GM11168 (cell line): ENCODE data around the gene C17orf114.

Source experiments
- in situ Hi-C: fragments of 300-500 bp; cut with MboI; formaldehyde crosslinking; loops from one replicate; pipeline ENCODE4 v1.12.0; 2022; ENCODE audit warnings: low sequenced_read_pairs; ENCODE audit not compliant: unreplicated experiment

C17orf114 gene

DNA sequence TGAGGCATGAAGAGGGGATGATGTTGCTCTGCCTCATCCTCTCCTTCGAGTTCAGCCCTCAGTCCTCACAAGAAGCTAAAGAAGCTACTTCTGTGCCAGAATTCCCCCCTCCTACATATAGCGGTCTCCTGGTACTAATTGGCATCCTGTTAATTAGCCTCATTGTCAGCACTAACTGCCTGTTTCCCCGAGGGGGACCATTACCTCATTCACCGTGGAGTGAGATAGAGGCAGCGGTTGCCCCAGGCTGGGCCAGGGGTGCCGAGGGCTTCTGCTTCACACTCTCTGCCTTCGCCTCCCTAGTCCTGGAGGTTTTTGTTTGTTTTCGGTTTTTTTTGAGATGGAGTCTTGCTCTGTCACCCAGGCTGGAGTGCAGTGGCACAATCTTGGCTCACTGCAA is 25.3 kb upstream of the C17orf114 start:
- in situ Hi-C loops = no loop called here

DNA sequence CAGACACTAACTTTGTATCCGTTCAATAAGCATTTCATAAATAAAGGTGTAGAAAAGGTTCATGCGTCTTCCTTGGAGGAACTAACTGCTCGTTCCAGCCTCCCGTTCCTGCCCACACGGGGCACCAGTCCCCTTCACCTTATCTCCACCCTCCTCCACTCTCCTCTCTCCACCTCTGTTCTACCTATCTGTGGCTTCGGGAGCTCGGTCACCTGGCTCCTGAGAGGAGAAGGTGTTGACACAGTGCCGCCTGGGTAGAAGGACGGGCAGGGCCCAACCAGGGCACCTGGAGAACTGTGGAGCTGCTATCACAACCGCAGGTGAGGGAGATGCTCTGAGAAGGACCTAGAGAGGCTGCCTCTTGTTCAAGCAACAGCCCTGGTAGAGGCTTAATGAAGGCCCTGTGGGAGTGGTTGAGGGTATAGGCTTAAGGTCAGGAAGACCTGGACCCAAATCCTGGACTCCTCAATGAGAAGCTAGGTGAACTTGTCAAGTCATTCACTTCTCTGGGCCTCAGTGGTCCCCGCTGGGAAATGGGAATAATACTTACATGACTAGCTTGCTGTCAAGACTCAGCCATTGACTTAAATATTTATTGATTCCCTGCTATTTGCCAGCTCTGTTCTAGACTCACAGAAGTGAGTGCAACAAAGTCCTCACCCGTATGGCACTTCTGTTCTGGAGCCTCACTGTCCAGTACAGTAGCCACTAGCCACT is 21.4 kb upstream of the C17orf114 start:
- in situ Hi-C loops = no loop called here

DNA sequence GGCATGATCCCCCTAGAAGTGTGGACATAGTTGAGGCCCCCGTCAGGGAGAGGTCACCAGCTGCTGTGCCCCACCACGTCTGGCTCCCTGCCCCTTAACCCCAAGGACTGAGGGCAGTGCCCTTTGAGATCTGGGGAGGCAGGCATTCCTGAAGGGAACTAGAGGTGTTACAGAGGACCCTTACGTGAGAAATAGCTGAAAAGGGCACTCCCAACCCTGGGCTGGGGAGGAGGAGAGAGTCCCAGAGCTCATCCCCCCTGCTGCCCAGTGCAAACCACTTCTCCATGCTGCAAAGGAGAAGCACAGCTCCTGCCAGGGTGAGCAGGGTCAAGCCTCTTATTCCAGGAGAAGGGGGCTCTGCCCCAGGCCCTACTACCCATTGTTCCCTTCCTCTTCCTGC is 20.7 kb upstream of the C17orf114 start:
- in situ Hi-C loops = no loop called here

DNA sequence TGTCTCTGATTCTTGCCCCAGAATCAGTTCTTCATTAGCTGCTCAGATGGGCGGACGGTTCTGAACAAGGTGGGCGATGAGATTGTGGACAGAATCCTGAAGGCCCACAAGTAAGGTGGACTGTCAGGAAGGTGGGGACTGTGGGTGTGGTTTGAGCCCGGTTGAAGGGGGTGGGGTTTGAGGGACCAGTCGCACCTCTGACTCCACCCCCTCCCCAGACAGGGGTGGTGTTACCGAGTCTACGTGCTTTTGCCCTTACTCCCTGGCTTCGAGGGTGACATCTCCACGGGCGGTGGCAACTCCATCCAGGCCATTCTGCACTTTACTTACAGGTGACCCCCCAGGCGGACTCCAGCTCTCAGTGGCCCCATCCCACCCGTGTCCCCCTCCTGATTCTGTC is 16.1 kb upstream of the C17orf114 start:
- in situ Hi-C loops = no loop called here

DNA sequence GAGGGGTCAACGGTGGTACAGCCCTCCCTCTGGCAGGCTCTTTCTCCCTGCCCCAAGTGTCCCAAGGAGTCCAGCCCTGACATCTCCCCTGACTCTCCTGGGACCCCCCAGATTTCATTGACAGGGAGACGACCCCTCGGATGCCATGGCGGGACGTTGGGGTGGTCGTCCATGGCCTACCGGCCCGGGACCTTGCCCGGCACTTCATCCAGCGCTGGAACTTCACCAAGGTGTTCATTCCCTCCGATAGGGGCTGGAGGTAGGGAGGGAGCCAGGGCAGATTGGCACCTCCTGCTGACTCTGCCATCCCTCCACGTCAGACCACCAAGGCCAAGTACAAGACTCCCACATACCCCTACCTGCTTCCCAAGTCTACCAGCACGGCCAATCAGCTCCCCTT is 14.7 kb upstream of the C17orf114 start:
- in situ Hi-C loops = no loop called here

DNA sequence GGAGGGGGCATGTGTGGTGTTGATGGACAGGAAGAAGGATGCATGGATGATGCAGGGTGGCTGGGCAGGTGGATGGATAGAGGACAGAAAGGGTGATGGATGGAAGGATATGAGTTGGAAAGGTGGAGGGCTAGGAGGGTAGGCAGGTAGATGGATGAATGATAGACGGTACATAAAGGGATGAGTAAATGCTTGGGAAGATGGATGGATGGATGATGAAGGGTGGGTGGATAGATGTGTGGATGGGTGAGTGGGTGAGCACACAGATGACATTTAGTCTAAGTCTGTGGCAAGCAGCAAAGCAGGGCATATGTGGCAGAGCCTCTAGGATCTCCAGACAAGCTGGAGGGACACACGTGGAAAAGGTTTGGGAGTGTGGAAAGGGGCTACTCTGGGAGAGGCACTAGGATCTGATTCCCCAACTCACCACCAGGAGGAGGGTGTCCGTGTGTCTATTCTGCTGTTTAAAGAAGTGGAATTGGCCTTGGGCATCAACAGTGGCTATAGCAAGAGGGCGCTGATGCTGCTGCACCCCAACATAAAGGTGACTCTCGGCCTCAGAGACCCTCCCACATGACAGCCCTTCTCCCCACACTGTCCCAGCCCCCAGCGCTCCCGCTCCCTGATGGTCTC is 13.0 kb upstream of the C17orf114 start:
- in situ Hi-C loops = no loop called here

DNA sequence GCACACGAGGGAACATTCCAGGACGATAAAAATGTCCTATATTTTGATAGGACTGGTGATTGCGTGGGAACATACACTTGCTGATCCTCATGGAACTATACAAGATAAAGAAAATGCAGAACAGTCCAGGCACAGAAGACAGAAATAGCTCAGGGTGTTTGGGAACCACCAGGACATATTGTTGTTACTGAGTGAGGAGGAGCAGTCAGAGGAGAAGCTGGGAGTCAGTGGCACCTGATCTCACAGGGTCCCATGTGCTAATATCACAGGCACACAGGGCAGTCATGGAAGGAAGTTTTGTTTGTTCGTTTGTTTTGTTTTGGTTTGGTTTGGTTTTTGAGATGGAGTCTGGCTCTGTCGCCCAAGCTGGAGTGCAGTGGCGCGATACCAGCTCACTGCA is 10.6 kb upstream of the C17orf114 start:
- in situ Hi-C loops = no loop called here

DNA sequence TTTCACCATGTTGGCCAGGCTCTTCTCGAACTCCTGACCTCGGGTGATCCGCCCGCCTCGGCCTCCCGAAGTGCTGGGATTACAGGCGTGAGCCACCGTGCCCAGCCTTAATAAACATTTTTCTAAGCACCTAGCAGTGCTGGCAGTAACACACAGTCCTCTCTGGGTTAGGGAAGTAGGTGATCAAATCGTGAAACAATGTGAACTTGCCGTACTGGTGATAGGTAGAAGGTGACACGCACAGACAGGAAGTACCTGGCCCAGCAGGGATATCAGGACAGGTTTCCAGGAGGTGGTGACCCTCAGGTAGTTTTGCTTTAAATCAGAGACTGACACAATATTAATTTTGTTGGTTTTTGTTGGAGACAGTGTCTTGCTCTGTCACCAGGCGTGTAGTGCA is 9.3 kb upstream of the C17orf114 start:
- in situ Hi-C loops = no loop called here

DNA sequence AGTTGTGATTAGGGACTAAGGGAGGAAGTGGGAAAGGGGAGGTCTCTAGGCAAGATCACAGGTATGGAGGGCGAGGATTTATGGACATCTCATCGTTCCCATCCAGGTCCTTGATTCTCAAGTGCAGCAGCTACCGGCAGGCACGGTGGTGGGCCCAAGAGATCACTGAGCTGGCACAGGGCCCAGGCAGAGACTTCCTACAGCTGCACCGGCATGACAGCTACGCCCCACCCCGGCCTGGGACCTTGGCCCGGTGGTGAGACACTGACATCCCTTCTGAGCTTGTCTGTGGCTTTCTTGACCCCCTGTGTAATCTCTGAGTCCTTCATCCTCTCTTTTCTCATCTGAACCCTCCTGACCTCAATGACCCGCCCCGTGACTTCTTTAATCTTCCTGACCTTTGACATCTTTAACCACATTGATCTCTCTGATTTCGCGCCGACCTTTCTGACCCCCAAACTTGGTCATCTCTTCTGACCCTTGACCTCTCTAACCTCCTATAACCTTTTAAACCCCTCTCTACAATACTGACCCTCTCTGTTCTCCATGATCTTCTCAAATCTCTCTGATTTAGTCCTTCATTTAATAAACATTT is 8.7 kb upstream of the C17orf114 start:
- in situ Hi-C loops = no loop called here

DNA sequence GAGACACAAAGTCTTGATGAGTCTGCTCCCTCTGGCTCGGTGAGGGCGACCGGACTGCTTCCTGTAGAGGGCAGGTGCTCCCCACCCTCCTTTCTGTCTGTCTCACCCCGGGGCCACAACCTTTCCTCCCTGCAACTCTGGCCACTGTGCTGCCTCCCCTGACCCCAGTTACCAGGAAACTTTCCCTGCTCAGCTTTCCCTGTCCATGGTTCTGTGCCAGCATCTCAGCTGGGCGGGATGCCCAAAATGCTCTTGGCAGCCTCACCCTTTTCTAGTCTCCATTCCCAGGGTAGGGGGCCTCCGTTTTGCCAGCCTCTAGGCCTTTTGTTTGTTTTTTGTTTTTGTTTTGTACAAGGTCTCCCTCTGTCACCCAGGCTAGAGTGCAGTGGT is 6.2 kb upstream of the C17orf114 start:
- in situ Hi-C loops = loop anchor here (10.0 kb wide), 1 partner anchor 76 kb away; no protein-coding TSS in a partner anchor

DNA sequence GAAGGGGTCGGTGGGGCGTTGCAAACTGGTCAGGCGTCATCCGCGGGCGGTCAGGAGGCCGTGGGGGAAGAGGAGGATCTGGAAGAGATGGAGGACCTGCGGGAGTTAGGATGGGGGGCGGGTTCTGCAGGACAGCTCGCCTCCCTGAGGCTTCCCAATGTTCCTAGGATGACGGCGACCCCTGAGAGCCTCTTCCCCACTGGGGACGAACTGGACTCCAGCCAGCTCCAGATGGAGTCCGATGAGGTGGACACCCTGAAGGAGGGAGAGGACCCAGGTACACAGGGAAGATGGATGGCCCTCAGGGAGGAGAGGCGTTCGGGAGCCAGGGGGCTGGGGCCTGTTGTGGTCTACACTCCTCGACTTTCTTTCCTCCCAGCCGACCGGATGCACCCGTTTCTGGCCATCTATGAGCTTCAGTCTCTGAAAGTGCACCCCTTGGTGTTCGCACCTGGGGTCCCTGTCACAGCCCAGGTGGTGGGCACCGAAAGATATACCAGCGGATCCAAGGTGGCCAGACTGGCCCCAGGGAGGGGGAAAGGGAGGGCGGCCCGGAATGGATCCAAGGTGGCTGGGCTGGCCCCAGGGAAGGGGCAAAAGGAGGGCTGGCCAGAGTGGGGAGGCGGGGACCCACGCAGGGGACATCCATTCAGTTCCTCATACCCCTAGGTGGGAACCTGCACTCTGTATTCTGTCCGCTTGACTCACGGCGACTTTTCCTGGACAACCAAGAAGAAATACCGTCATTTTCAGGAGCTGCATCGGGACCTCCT is 5.7 kb upstream of the C17orf114 start:
- in situ Hi-C loops = loop anchor here (10.0 kb wide), 1 partner anchor 77 kb away; no protein-coding TSS in a partner anchor

DNA sequence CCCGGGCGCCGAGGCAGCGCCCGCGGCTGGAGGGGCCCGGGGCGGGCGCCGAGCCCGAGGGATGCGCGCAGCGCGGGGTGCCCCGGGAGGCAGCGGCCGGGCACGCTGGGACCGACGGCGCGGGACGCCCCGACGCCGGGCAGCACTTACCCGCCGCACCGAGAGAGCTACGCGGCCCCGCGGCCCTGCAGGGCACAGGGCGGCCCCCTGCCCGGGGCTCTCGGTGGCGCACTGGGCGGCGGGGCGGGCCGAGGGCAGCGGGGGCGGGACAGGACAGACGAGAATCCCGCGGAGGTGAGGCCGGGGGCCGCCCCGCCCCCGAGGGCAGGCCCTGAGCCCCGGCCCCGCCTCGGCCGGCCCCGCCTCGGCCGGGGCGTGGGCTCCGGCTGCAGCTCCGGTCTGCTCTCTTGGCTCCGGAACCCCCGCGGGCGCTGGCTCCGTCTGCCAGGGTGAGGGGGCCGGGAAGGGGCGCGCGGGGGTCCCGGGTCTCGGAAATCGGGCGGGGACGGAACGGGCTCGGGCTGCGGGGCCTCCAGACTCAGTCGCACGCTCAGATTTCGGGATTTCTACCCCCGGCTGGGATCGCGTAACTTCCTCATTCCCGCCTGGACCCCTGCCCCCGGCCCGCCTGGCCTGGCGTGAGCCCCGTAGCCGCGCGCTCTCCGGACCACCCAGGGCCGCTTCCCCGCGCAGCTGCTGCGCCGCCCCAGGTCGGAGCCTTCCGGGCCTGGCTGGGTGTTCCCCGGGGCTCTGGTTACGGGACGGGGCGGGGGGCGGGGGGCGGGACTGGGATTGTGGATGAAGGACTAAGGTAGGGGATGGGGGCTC is 4.9 kb upstream of the C17orf114 start, which contains the start of gene PLD2:
PLD2 (plus strand) TSS at position 376 of the 828 bp plus-strand sequence. CDS start 621 bp downstream, outside the sequence.
- in situ Hi-C loops = loop anchor here (10.0 kb wide), 1 partner anchor 78 kb away; no protein-coding TSS in a partner anchor

DNA sequence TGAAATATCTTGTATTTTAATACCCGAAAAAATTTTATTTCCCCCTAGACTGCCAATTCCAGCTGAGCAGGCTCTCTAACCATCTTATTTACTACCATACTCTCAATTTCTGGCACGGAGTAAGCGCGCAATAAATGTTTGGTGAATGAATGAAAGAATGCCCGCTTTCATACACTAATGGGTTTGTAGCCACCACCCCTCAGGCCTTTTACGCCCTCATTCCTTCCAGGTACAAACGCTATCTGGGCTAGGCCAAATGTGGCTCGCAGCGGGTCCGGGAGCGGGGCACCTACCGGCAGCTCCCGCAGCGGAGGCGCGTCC is 4.3 kb upstream of the C17orf114 start:
- in situ Hi-C loops = loop anchor here (10.0 kb wide), 1 partner anchor 78 kb away; no protein-coding TSS in a partner anchor

DNA sequence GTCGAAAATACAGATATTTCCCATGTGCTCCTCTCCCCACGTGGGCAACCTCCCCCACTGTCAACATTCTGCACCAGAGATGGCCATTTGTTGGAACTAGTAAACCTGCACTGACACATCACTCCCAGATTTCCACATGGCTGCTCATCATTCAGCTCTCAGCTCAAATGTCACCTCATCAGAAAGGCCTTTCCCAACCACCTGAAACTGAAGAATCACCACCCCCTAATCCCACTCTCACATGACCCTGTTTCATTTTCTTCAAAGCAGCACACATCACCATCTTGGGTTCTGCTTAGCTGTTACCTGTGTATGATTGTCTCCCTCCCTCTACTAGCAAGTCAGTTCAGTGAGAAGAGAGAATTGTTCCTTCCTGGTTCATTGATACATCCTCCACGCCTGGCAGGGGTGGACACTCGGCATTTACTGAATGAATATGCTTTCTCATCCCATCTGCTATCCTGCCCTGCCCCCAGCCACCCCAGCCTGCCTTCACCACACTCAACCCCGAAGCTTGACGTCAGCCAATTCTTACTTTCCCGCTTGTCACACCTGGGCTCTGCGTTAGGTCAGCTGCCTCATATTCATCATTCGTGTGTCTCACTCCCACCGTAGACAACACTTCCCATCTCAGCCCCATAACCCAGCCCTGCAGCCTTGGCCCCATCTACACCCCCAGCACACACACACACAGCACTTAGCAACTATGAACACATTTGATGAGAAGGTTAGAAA is 1.5 kb downstream of the C17orf114 start:
- in situ Hi-C loops = loop anchor here (10.0 kb wide), 1 partner anchor 84 kb away; no protein-coding TSS in a partner anchor

DNA sequence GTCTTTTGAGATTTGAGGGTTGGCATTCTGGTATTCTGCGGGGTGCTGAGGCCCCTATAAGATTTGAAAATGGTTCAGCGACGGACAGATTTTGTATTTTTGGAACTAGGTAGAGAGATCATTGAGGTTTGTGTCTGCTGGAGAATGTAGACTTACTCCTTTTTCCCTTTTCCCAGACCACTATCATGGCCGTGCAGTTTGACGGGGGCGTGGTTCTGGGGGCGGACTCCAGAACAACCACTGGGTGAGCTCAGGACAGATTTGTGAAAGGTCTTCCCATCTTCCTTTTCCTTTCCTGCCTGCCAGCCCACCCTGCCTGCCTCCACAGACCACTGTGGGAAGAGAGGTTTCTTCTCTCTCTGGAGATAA is 5.6 kb downstream of the C17orf114 start:
- in situ Hi-C loops = no loop called here

DNA sequence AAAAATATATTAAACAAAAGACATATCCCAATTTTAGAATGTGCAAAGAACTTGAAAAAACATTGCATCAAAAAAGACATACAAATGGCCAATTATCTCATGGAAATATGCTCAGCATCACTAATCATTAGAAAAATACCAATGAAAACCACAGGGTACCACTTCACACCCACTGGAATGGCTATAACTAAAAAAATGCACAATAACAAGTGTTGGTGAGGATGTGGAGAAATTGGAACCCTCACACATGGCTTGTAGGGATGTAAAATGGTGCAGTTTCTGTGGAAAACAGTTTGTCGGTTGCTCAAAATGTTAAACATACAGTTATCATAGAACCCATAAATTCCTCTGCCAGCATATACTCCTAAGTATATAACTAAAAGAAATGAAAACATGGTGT is 7.0 kb downstream of the C17orf114 start:
- in situ Hi-C loops = no loop called here

DNA sequence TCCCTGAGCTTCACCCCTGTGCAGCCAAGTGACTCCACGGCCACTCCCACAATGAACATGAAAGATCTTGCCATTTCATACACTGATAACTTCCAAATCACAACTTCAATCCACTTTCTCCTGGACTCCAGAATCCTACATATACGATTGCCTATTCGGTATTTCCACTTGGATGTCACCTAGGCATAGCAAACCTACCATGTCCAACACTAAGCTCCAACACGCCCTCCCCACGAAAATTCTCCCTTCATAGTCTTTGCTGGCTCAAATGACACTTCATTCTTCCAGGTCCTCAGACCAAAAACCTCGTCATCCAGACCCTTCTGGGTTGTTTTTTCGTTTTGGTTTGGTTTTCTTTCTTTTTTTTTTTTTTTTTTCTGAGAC is 11.4 kb downstream of the C17orf114 start:
- in situ Hi-C loops = no loop called here

DNA sequence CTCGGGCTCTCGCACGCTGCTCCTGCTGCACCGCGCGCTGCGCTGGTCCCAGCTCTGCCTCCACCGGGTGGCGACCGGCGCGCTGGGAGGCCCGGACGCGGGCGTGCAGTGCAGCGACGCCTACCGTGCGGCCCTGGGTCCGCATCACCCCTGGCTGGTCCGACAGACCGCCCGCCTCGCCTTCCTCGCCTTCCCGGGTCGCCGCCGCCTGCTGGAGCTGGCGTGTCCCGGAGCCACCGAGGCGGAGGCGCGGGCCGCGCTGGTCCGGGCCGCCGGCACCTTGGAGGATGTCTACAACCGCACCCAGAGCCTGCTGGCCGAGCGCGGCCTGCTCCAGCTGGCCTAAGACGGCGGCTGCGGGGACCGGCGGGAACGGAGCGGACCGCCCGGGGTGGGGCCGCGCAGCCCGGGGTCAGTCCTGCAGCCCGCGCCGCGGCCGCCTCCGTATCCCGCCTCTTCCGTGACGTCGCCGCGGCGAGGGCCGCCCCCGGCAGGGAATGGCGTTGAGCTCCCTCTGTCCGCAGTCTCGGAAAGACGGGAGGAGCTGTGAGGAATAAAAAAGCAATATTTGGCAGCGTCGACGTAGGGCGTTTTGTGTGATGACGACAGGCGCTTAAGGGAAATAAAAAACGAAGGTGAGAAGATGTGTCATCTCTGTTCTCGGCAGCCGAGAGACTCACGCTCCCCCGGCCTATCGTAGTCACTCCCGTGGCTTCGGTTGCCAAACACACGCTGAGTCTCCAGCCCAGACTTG is 12.0 kb downstream of the C17orf114 start:
- in situ Hi-C loops = no loop called here

DNA sequence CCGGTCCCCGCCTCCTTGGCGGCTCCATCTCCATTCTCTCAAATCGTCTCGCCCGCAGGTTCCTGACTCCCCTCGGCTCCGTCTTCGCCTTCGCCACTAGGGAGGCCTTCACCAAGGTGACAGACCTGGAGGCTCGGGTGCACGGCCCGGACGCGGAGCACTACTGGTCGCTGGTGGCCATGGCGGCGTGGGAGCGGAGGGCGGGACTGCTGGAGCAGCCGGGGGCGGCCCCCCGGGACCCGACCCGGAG is 12.5 kb downstream of the C17orf114 start:
- in situ Hi-C loops = no loop called here
